ENCODE results near the gene NENF.
"Not testable (repeated sequence)": the region's sequence is repeated elsewhere in the genome, so short reads cannot be mapped to it uniquely, and the experiment has no call there.

NENF gene

GRCh38 chr1:212432661-212433576, at the start of gene NENF:
Gene NENF, plus strand, starts transcription at chr1:212432920. Its CDS starts 24 bp downstream, at chr1:212432944.
- peak; percentile 54 to 69 for DNase-seq (ENCODE audit: extremely low read depth in 1 of 2, low read depth in 1 of 2)

GRCh38 chr1:212386029-212386428, 46.7 kb upstream of the NENF start:
- DNase-seq (ENCODE audit: extremely low read depth in 1 of 2, low read depth in 1 of 2), result no peak

- no peak for DNase-seq (ENCODE audit: extremely low read depth in 1 of 2, low read depth in 1 of 2)
Observed at GRCh38 chr1:212388985-212389716, 43.6 kb upstream of the NENF start.

DNA sequence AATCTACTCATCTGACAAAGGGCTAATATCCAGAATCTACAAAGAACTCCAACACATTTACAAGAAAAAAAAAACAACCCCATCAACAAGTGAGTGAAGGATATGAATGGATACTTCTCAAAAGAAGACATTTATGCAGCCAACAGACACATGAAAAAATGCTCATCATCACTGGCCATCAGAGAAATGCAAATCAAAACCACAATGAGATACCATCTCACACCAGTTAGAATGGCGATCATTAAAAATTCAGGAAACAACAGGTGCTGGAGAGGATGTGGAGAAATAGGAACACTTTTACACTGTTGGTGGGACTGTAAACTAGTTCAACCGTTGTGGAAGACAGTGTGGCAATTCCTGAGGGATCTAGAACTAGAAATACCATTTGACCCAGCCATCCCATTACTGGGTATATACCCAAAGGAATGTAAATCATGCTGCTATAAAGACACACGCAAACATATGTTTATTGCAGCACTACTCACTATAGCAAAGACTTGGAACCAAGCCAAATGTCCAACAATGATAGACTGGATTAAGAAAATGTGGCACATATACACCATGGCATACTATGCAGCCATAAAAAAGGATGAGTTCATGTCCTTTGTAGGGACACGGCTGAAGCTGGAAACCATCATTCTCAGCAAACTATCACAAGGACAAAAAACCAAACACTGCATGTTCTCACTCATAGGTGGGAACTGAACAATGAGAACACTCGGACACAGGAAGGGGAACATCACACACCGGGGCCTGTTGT, 36.9 kb upstream of the NENF start:
- DNase-seq (ENCODE audit: extremely low read depth in 1 of 2, low read depth in 1 of 2), result not testable (repeated sequence)

- DNase-seq (ENCODE audit: extremely low read depth in 1 of 2, low read depth in 1 of 2), result no peak
Observed at GRCh38 chr1:212396638-212397037, 36.1 kb upstream of the NENF start.

DNA sequence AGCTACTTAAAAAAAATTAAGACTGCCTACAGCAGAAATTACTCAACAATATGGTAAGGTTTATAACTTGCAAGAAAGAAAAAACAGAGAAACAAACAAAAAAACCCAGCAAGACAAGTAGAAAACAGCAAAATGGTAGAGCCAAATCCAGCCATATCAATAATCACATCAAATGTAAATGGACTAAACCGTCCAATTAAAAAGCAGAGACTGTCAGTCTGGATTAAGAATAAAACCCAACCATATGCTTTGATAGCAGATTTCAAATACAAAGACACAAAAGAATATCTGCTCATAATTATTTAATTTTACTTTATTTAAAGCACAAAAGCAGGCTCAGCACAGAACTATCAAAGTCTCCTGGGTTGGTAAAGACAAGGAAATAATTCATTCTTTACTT, 35.5 kb upstream of the NENF start:
- DNase-seq (ENCODE audit: extremely low read depth in 1 of 2, low read depth in 1 of 2), result no peak

GRCh38 chr1:212401042-212401441, 31.7 kb upstream of the NENF start:
- DNase-seq (ENCODE audit: extremely low read depth in 1 of 2, low read depth in 1 of 2), result no peak

DNA sequence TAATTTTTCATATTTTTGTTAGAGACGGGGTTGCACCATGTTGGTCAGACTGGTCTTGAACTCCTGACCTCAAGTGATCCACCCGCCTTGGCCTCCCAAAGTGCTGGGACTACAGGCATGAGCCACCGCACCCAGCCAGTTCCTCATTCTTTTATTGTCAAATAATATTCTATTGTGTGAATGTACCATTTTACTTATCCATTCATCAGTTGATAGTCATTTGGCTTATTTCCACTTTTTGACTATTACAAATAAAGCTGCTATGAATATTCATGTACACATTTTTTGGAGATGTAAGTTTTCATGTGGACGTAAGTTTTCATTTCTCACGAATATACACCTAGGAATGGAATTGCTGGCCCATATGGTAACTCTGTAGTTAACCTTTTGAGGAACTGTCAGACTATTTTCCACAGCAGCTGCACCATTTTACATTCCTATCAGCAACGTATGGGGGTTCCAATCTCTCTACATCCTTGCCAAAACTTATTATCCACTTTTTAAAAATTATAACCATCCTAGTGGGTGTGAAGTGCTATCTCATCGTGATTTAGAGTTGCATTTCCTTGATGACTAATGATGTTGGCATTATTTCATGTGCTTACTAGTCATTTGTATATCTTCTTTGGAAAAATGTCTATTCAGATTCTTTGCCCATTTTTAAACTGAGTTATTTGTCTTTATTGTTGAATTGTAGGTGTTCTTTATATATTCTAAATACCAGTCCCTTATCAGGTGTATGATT, 30.7 kb upstream of the NENF start:
- DNase-seq (ENCODE audit: extremely low read depth in 1 of 2, low read depth in 1 of 2), result no peak

DNA sequence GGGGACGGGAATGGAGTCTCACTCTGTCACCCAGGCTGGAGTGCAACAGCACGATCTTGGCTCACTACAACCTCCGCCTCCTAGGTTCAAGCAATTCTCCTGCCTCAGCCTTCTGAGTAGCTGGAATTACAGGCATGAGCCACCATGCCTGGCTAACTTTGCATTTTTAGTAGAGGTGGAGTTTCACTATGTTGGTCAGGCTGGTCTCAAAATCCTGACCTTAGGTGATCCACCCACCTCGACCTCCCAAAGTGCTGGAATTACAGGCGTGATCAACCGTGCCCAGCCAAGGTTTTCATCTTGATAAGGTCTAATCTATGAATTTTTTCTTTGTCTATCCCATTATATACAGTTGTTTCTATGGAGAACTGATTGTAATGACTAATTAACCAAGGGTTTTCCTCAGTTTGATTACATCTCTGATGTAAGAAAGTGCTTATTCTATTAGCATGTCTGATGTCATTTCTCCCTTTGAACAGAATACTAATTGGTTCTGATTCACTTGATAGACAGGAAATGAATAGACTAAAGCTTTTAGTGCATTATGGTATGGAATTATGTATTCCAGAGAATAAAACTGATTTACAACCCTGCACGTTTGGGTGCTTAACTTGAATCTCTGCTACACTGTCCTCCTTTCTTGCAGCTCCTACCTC, 29.9 kb upstream of the NENF start:
- no peak for DNase-seq (ENCODE audit: extremely low read depth in 1 of 2, low read depth in 1 of 2)

- DNase-seq (ENCODE audit: extremely low read depth in 1 of 2, low read depth in 1 of 2), result no peak
Observed at GRCh38 chr1:212410231-212410820, 22.4 kb upstream of the NENF start.

DNA sequence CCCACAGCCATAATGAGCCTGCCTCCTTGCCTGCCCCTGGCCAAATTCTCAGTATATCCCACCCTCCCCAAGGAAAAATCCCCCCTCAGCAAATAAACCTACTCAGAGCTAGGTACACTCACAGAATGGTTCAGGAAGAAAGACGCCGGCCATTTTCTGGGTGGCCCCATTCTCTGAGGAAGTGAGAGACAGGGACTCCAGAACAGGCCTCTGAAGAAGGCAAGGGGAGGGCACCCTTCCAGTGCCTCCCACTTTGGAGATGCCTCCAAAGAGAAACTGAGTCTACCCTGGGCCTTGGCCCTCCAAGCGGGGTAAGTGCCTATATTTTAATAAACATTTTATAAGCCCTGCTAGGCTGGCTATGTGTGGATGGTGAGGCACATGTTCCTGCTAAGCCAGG, 20.3 kb upstream of the NENF start:
- DNase-seq (ENCODE audit: extremely low read depth in 1 of 2, low read depth in 1 of 2), result no peak

GRCh38 chr1:212413902-212414327, 18.8 kb upstream of the NENF start:
- no peak for DNase-seq (ENCODE audit: extremely low read depth in 1 of 2, low read depth in 1 of 2)

DNA sequence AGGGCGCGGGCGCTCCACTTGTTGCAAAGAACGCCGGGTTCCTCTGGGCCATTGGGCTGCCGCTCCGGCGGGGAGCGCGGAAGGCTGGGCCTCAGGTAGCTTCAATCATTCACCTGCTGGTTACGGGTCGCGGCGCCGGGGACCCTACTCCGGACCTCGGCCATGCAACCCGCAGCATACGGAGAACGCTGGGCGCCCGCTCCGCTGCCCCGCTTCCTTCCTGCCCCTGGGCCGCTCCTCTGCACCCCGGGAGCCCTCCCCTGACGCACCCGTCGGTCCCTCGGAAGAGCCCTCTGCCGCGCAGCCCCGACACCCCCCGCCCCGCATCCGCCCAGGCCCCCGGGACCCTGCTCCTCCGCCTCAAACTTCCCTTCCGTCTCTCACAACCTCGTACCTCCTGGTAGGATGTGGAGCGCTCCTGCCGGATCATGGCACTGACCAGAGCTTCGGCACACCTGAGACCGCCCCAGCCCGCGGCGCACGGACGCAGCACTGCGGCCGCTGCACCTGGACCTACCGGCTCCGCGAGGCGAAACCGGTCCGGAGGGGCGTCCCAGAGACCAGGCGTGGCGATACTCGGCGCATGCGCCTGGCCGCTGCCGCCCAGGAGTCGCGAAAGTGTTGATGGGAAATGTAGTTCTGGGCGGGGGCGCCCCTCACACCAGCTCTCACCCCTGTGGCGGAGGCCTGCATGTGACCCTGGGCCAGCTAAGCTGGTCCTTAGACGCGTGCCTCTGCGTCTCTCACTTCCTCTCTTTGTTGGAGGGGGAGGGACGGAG, 18.2 kb upstream of the NENF start, which contains the start of gene PACC1:
Gene PACC1 (minus strand): TSS at position 559 of the 779 bp plus-strand sequence. CDS start 129 bp downstream, at position 430.
- peak; percentile 87 to 90 for DNase-seq (ENCODE audit: extremely low read depth in 1 of 2, low read depth in 1 of 2)

DNA sequence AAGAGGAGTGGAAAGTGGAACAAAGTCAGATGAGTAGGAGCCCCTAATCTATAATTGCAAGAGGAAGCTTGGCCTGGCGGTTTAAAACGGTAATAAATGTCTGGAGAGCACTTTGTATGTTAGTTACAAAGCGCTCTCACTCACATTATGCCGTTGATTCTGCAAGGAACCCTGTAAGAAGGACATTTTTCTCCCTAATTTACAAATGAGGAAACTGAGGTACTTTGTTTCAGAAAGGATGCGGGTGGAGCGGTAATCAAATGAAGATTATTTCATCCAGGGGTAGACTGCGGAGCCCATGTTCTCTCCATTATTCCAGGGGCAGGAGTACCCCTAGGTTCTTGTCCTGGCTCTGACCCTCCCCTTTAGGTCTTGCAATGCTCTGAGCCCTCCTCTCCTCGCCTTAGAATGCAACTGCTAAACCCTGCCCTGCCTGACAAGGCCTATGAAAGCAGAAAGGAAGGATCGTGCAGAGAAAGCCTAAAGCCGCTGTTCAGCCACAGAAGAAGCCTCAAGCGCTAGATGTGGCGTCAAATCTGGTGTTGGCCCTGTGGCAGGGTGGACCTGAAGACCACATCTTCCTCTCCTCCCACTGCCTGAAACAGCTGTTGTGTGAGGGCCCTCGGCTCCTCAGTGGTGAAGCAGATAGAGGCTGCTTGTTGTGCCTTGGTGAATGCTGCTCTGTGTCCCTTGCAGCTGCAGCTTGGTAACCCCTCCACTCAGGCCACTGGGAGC, 17.4 kb upstream of the NENF start:
- no peak for DNase-seq (ENCODE audit: extremely low read depth in 1 of 2, low read depth in 1 of 2)

- no peak for DNase-seq (ENCODE audit: extremely low read depth in 1 of 2, low read depth in 1 of 2)
Observed at GRCh38 chr1:212421165-212421564, 11.6 kb upstream of the NENF start.

GRCh38 chr1:212423879-212424278, 8.8 kb upstream of the NENF start:
- no peak for DNase-seq (ENCODE audit: extremely low read depth in 1 of 2, low read depth in 1 of 2)

DNA sequence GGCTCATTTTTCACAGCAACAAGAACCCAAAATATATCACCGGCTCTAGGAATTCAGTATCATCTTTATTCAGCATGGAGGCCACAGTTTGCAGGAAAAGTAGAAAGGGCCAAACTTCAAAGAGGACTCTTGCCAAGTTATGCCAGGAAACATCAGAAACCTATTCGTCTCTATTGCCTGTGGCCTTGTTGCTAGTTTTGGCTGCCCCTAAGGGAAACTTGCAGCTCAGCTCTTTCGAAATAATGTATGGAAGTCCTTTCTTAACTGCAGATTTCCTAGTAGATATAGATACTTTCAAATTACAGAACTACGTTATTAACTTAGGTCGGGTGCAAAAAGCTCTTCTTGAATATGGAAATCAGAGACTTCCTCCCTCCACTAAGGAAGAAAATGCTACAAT, 4.2 kb upstream of the NENF start:
- DNase-seq (ENCODE audit: extremely low read depth in 1 of 2, low read depth in 1 of 2), result no peak

GRCh38 chr1:212430416-212430815, 2.3 kb upstream of the NENF start:
- no peak for DNase-seq (ENCODE audit: extremely low read depth in 1 of 2, low read depth in 1 of 2)
